GM18858 (cell line): ENCODE data around the gene AHDC1.

Source experiments
- ATAC-seq: cut with Tn5 transposase; IDR thresholded peaks from one replicate; pipeline ENCODE4 v1.9.1; 2021; ENCODE audit not compliant: unreplicated experiment

Gene AHDC1

GRCh38 chr1:27536010-27536757, 67.8 kb downstream of the AHDC1 start:
- no peak for ATAC-seq

GRCh38 chr1:27535386-27535785, 68.6 kb downstream of the AHDC1 start:
- no peak for ATAC-seq

- ATAC-seq, result no peak
Measured at GRCh38 chr1:27531959-27532685, 71.8 kb downstream of the AHDC1 start.

- ATAC-seq, result no peak
Measured at GRCh38 chr1:27530192-27530591, 73.8 kb downstream of the AHDC1 start.

GRCh38 chr1:27529704-27530018, 74.3 kb downstream of the AHDC1 start:
- no peak for ATAC-seq

GRCh38 chr1:27528818-27529703, 74.9 kb downstream of the AHDC1 start:
- no peak for ATAC-seq

- ATAC-seq, result no peak
Measured at GRCh38 chr1:27527890-27528817, 75.8 kb downstream of the AHDC1 start.

- no peak for ATAC-seq
Measured at GRCh38 chr1:27527223-27527889, 76.6 kb downstream of the AHDC1 start.

GRCh38 chr1:27526569-27527222, 77.2 kb downstream of the AHDC1 start:
- no peak for ATAC-seq

- ATAC-seq, result no peak
Measured at GRCh38 chr1:27525296-27526272, 78.4 kb downstream of the AHDC1 start.

GRCh38 chr1:27523337-27524020, 80.5 kb downstream of the AHDC1 start:
- ATAC-seq, result no peak

- no peak for ATAC-seq
Measured at GRCh38 chr1:27522432-27523336, 81.3 kb downstream of the AHDC1 start.

- ATAC-seq, result no peak
Measured at GRCh38 chr1:27521861-27522431, 82.0 kb downstream of the AHDC1 start.

- ATAC-seq, result no peak
Measured at GRCh38 chr1:27521336-27521831, 82.6 kb downstream of the AHDC1 start.

- ATAC-seq, result no peak
Measured at GRCh38 chr1:27520651-27521050, 83.3 kb downstream of the AHDC1 start.
